Measurements from ENCODE around the gene NKX2-3. TPM values are rescaled to one million over a fixed set of nuclear protein-coding genes. Genes with fewer than 3 reads are reported as not detected.

NKX2-3 gene
- total RNA-seq, 4 donors from 2014 or later: not detected

- no peak overlapping the region for H3K27ac ChIP-seq
- H3K36me3 ChIP-seq: no peaks in the 10 kb centered on the region
- intact Hi-C loops (cut with DNase I; ENCODE audit: low total_unique reads): no loop called here
These were observed 22.6 kb downstream of the NKX2-3 start for GRCh38 chr10:99555371-99555770.

GRCh38 chr10:99555825-99556523 is 23.2 kb downstream of the NKX2-3 start:
- no peak overlapping the region for H3K4me3 ChIP-seq
- no peaks in the 10 kb centered on the region for H3K4me1 ChIP-seq
- H3K36me3 ChIP-seq: no peaks in the 10 kb centered on the region
- H3K9me3 ChIP-seq: no peaks in the 10 kb centered on the region
- no peak for DNase-seq
- no peak overlapping the region for H3K27ac ChIP-seq
- intact Hi-C loops (cut with DNase I; ENCODE audit: low total_unique reads): no loop called here
- no peaks in the 10 kb centered on the region for H3K27me3 ChIP-seq
- no peak for TF ChIP-seq POLR2A (IDR thresholded peaks at IDR 0.05)
- TF ChIP-seq, protein P1, sequence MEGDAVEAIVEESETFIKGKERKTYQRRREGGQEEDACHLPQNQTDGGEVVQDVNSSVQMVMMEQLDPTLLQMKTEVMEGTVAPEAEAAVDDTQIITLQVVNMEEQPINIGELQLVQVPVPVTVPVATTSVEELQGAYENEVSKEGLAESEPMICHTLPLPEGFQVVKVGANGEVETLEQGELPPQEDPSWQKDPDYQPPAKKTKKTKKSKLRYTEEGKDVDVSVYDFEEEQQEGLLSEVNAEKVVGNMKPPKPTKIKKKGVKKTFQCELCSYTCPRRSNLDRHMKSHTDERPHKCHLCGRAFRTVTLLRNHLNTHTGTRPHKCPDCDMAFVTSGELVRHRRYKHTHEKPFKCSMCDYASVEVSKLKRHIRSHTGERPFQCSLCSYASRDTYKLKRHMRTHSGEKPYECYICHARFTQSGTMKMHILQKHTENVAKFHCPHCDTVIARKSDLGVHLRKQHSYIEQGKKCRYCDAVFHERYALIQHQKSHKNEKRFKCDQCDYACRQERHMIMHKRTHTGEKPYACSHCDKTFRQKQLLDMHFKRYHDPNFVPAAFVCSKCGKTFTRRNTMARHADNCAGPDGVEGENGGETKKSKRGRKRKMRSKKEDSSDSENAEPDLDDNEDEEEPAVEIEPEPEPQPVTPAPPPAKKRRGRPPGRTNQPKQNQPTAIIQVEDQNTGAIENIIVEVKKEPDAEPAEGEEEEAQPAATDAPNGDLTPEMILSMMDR (IDR thresholded peaks at IDR 0.05): no peak

More at GRCh38 chr10:99555371-99555770, 22.6 kb downstream of the NKX2-3 start:
- DNase-seq: no peak
- H3K9me3 ChIP-seq: no peaks in the 10 kb centered on the region
- TF ChIP-seq POLR2A (IDR thresholded peaks at IDR 0.05): no peak
- TF ChIP-seq, protein P1 (IDR thresholded peaks at IDR 0.05): no peak
- no peak overlapping the region for H3K4me3 ChIP-seq
- no peaks in the 10 kb centered on the region for H3K27me3 ChIP-seq
- H3K4me1 ChIP-seq: no peaks in the 10 kb centered on the region

DNA sequence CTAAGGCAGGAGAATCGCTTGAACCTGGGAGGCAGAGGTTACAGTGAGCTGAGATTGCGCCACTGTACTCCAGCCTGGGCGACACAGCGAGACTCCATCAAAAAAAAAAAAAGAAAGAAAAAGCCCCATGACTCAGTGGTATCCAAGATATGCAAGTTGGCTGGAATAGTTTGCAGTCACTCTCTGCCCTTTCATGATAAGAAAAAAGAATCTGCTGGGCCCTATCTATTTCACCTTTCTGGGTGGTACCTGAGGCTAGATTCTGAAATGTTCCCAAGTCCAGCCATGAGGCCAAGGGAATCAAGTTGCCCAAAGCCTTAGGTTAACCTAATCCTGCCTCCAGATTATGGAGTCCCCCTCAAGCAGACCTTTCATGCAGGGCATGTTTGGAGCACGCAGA is 24.3 kb downstream of the NKX2-3 start:
- no peak for TF ChIP-seq POLR2A (IDR thresholded peaks at IDR 0.05)
- TF ChIP-seq, protein P1 (IDR thresholded peaks at IDR 0.05): no peak
- Histone ChIP-seq H3K9me3 (no peaks in the 10 kb centered on the region), H3K4me3 (no peak overlapping the region), H3K36me3 (no peaks in the 10 kb centered on the region), H3K27ac (no peak overlapping the region), H3K27me3 (no peaks in the 10 kb centered on the region), H3K4me1 (no peaks in the 10 kb centered on the region)
- intact Hi-C loops (cut with DNase I; ENCODE audit: low total_unique reads): no loop called here
- no peak for DNase-seq

DNA sequence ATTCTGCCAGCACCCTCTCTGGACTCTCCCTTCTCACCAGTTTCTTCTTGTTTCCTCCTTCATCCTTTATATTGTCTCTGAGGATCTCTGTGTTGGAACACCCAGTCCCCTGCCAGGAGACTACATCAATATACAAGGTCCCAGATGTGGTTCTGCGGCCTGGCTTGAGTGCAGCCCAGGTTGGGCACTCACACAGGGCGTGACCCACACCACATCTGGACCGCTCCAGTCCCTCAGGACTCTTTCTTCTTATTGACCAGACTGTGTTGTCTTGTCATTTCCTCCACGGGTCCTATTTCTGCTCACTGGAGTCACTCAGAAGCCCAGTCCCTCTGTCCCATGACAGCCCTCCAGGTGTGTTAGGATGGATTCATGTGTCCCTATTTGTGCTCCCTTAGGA is 26.0 kb downstream of the NKX2-3 start:
- Histone ChIP-seq H3K4me3 (no peak overlapping the region), H3K36me3 (no peaks in the 10 kb centered on the region), H3K27me3 (no peaks in the 10 kb centered on the region), H3K9me3 (no peaks in the 10 kb centered on the region), H3K27ac (no peak overlapping the region), H3K4me1 (no peaks in the 10 kb centered on the region)
- no peak for DNase-seq
- intact Hi-C loops (cut with DNase I; ENCODE audit: low total_unique reads): no loop called here
- TF ChIP-seq, protein P1 (IDR thresholded peaks at IDR 0.05): no peak
- no peak for TF ChIP-seq POLR2A (IDR thresholded peaks at IDR 0.05)

DNA sequence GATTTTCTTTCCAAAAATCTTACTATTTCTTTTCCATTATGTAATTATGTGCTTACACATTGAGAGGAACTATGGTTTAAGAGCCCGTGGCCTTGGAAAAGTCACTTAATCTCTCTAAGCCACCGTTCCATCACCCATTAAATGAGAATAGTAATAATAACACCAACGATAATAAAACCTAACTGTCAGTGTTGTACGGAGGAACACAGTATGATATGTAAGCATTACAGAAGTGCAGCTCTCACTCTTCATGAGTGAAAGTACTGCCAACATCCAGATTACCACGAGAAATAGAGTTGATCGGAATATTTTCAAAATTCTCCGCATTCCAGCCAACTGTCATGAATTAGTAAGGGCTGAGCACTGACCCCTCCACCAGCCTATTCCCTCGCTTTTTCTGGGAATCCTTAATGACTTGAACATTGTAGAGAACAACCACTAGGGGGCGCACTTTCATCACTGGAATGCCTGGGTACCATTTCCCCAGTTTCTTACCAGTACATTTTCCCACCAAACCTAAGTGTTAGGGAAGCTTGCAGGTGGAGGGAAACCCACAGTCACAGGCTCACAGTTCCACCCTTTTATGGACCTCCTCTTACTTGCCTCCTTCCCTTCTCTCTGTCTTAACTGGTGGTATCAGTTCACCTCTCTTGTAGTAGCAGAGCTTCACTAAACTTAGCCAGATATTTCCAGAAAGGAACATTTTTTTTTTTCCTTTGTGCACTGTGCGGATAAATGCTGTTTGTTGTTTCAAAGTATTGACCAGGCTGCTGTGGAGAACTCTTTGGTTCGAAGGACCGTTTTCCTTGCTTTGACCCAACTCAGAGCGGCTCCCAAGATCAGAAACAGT is 27.8 kb downstream of the NKX2-3 start:
- Histone ChIP-seq H3K36me3 (no peaks in the 10 kb centered on the region), H3K27me3 (no peaks in the 10 kb centered on the region), H3K4me1 (no peaks in the 10 kb centered on the region), H3K27ac (no peak overlapping the region), H3K9me3 (no peaks in the 10 kb centered on the region), H3K4me3 (no peak overlapping the region)
- intact Hi-C loops (cut with DNase I; ENCODE audit: low total_unique reads): no loop called here
- DNase-seq: peak in 1 of 2 donors; percentile 15
- TF ChIP-seq POLR2A (IDR thresholded peaks at IDR 0.05): no peak
- TF ChIP-seq, protein P1 (IDR thresholded peaks at IDR 0.05): peak in 2 of 4 experiments; percentile 26 to 27

Data from uterus (tissue), 4 donors.